BLaER1 (cell line): ENCODE measurements around the gene STON2.

Source experiments
- H3K27ac ChIP-seq: shearing (Covaris generic); formaldehyde crosslinking; 2 replicates; pipeline ENCODE4 v1.8.1; 2022
- H3K27me3 ChIP-seq: shearing (Covaris generic); formaldehyde crosslinking; 2 replicates; pipeline ENCODE4 v1.8.1; 2022
- H3K36me3 ChIP-seq: shearing (Covaris generic); formaldehyde crosslinking; 2 replicates; pipeline ENCODE4 v1.8.1; 2022
- H3K4me1 ChIP-seq: shearing (Covaris generic); formaldehyde crosslinking; 2 replicates; pipeline ENCODE4 v1.8.1; 2022
- H3K4me2 ChIP-seq: shearing (Covaris generic); formaldehyde crosslinking; 2 replicates; pipeline ENCODE4 v1.8.1; 2022
- H3K4me3 ChIP-seq: shearing (Covaris generic); formaldehyde crosslinking; 2 replicates; pipeline ENCODE4 v1.8.1; 2022
- H3K9ac ChIP-seq: shearing (Covaris generic); formaldehyde crosslinking; 2 replicates; pipeline ENCODE4 v1.8.1; 2022
- H3K9me3 ChIP-seq: shearing (Covaris generic); formaldehyde crosslinking; 2 replicates; pipeline ENCODE4 v1.8.1; 2022
- H4K20me1 ChIP-seq: shearing (Covaris generic); formaldehyde crosslinking; 2 replicates; pipeline ENCODE4 v1.8.1; 2022
- Cebpa-rat ChIP-seq: shearing (Covaris generic); IDR thresholded peaks from 2 replicates; pipeline ENCODE4 v1.8.1; 2022

STON2 gene

DNA sequence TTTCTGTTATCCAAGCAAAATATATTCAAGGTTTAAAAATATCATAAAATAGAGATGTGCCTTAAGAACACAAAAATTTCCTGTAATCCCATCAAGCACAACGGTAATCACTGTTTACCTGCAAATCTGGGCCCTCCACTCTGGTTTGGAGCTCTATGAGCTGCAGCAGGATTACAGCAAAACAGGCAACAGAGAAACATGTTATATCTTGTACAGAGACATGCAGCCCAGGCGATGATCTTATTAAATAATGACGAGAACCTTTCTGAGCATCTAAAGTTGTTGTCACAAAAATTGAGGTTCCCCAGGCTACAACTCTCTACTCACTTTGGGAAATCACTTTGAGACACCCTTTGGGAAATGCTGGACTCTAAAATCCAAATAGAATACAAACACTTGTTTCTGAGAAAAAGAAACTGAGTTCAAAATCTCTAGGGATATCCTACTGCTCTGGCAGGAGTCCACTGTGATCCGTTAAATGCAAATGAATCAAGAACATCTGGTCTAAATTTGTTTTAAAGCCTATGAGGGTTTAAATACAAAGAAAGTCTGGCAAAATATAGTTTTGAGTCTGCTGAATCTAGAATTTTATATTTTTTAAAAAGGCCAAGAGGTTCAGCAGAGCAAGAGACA, 36.3 kb downstream of the STON2 start:
- no peak for TF ChIP-seq Cebpa-rat
- Histone ChIP-seq H3K36me3 (no peaks in the 10 kb centered on the region), H3K27ac (0 out of 2 replicates have a peak overlapping the region, but pooled peaks have one; percentile 3), H3K4me1 (peaks cover 18% of the 10 kb centered on the region), H4K20me1 (no peaks in the 10 kb centered on the region), H3K4me3 (no peak overlapping the region), H3K4me2 (peak overlapping the region; percentile 65), H3K27me3 (no peaks in the 10 kb centered on the region), H3K9ac (0 out of 2 replicates have a peak overlapping the region, but pooled peaks have one; percentile 10), H3K9me3 (no peaks in the 10 kb centered on the region)

DNA sequence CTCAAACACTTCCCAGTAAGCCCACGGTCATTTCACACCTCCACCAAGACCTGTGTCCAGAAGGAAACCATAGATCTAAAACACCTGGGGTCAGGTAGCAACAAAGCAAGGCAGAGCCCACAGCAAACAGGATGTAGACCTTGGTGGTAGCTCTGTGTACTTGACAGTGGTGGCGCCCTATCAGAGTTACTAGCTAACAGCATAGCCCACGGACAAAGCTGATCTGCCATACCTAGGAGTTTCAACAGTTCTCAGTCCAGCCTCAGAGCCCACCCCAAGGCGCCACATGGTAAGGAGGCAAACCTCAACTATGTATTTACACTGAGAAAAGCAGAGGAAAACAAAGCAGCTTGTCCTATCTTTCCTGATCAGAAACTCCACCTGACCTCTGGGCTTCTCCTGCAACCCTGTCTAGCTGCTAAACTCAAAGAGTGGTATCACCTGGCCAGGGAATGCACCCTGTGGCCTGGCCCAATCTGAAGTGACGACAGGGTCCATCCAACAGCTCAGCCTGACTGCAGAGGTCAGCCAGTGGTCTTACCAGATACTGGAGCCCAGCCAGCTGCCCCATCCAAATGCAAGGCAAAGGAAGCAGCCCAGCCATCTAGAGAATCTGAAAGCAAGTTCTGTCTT, 46.3 kb downstream of the STON2 start:
- TF ChIP-seq Cebpa-rat = no peak
- Histone ChIP-seq H3K27me3 (no peaks in the 10 kb centered on the region), H3K4me1 (no peaks in the 10 kb centered on the region), H3K4me3 (no peak overlapping the region), H4K20me1 (no peaks in the 10 kb centered on the region), H3K4me2 (no peak overlapping the region), H3K9ac (no peak overlapping the region), H3K36me3 (no peaks in the 10 kb centered on the region), H3K27ac (no peak overlapping the region), H3K9me3 (peaks cover 20% of the 10 kb centered on the region)

DNA sequence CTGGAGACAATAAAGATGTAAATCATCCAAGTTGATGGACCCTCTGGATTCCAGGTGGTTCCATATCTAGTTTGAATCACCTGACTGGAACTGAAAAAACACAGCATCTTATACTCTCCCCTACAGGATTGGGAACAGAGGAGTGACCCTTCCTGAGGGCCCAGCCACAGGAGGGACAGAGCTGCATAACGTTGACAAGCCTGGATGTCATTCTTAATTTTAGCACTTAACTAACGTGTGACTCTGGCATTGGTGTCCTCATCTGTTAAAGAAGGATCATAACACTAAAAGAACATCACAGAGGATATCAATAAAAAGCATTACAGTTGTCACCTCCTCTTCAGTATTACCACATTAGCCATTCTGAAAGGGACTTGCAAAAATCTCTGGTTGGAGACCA, 47.7 kb downstream of the STON2 start:
- Histone ChIP-seq H3K9ac (no peak overlapping the region), H3K36me3 (no peaks in the 10 kb centered on the region), H3K9me3 (peaks cover 20% of the 10 kb centered on the region), H3K4me1 (no peaks in the 10 kb centered on the region), H3K27me3 (no peaks in the 10 kb centered on the region), H3K27ac (no peak overlapping the region), H3K4me2 (no peak overlapping the region), H4K20me1 (no peaks in the 10 kb centered on the region), H3K4me3 (no peak overlapping the region)
- TF ChIP-seq Cebpa-rat = no peak

DNA sequence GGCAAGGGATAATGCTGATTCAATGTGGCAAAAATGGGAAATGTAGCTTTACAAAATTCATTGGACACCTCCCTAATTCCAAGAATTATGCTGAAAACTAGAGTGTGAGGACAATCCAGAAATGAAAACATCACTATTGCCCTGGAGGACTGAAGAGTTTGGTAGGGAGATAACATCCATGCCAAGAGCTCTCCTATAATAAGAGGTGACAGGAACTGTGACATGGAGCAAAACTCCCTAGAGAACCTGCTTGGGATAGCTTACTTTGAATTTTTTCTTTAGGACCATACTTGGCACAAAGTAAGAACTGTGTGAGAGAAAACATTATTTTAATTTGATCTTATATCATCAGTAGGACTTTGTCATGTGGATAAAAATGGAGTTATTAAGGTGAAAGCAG, 48.9 kb downstream of the STON2 start:
- no peak for TF ChIP-seq Cebpa-rat

DNA sequence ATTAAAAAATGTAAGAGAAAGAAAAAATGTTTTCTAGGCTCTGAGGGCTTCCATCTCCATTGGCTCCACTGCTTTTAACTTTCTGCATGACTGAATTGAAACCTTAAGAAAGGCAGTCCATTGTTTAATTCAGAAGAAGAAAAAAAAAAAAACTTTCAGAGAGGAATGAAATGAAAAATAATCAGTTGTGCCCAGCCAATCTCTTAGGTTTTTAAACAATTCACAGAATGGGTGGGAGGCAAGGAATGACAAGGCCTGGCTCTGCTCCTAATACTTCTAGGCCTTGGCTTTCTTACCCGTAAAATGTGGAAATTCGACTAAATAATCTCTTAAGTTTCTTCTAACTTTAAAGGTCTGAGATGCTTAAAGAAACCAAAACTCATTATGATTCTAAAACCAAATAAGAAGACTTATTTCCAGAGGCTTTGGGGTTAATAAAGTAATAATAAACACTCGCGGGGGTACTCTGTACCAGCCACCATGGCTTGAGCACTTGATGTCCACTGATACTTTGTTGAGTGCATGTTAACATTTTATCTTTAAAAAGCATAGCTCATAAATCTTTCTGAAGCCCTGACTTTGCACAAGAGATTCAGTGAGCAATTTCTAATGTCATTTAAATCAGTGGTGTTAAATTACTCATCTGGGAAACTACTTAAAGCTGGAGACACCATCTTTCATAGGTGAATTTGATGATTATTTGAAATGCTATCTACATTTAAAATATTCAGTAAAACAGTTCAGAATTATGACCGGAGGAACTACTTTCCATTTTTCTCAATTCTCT, 49.6 kb downstream of the STON2 start:
- TF ChIP-seq Cebpa-rat = no peak
- Histone ChIP-seq H3K9me3 (peaks cover 20% of the 10 kb centered on the region), H3K27me3 (no peaks in the 10 kb centered on the region), H3K4me1 (no peaks in the 10 kb centered on the region), H3K4me3 (no peak overlapping the region), H3K9ac (no peak overlapping the region), H3K27ac (no peak overlapping the region), H4K20me1 (no peaks in the 10 kb centered on the region), H3K4me2 (no peak overlapping the region), H3K36me3 (no peaks in the 10 kb centered on the region)

More for the DNA sequence above, 48.9 kb downstream of the STON2 start:
- Histone ChIP-seq H3K4me1 (no peaks in the 10 kb centered on the region), H3K9ac (no peak overlapping the region), H4K20me1 (no peaks in the 10 kb centered on the region), H3K9me3 (peaks cover 20% of the 10 kb centered on the region), H3K27me3 (no peaks in the 10 kb centered on the region), H3K27ac (no peak overlapping the region), H3K36me3 (no peaks in the 10 kb centered on the region), H3K4me3 (no peak overlapping the region), H3K4me2 (no peak overlapping the region)

DNA sequence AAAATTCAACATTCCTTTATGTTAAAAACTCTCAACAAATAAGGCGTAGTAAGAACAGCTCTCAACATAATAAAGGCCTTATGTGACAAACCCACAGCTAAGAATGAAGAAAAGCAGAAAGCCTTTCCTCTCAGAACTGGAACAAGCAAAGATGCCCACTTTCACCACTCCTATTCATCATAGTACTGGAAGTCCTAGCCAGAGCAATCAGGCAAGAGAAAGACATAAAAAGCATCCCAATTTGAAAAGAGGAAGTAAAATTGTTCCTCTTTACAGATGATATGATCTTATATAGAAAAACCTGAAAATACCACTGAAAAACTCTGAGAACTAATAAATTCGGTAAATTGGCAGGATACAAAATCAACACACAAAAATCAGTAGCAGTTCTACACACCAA, 52.1 kb downstream of the STON2 start:
- H3K4me3 ChIP-seq = no peak overlapping the region
- H3K4me2 ChIP-seq = no peak overlapping the region
- no peaks in the 10 kb centered on the region for H3K36me3 ChIP-seq
- no peaks in the 10 kb centered on the region for H3K4me1 ChIP-seq
- TF ChIP-seq Cebpa-rat = no peak
- H3K9me3 ChIP-seq = no peaks in the 10 kb centered on the region
- no peak overlapping the region for H3K9ac ChIP-seq
- H3K27ac ChIP-seq = no peak overlapping the region
- H4K20me1 ChIP-seq = no peaks in the 10 kb centered on the region
- H3K27me3 ChIP-seq = no peaks in the 10 kb centered on the region

DNA sequence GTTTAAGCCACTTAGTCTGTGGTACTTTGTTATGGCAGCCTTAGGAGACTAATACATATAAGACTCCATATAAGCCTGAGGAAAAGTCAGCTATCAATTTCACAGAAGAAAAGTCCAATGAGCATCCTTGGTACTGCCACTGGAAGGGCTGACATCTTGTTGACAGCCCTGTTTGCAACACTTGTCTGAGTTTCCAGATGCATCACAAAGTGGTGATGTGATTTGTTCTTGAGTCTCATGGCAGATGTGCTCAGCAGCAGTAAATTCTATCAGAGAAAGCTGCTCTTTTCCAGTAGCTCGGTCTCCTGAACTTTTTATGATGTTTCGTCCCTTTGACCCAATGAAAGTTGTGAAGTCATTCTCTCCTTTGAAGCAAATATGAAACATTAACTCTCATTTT, 54.3 kb downstream of the STON2 start:
- no peak overlapping the region for H3K9ac ChIP-seq

DNA sequence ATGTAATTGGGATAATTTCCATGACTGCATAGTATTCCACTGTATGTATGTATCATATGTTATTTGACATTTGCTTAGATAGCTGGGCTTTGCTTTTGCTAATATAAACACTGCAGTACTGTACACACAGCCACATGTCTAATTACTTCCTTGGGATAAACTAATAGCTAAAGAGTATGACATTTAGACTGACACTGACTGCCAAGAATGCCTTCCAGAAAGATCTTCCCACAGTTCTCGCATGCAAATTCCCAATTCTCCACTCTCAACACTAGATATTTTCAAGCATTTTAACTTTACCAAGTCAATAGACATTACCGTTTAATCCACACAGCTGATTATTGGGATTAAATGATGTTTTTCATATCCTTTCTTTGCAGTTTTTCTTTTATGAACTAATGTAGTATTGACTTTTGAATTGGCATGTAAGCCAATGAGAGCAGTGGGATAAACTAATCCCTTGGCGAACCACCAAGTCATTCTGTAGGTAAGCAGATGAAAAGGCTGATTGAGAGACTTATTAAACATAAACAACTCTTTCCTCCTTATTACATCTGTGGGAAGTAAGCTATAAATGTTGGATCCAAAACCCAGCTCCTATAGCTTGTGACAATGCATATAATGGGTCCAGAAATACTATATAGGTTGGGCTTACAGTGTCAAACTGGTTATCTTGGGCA, 55.5 kb downstream of the STON2 start:
- no peaks in the 10 kb centered on the region for H3K36me3 ChIP-seq
- H3K4me2 ChIP-seq = no peak overlapping the region
- no peak overlapping the region for H3K9ac ChIP-seq
- no peaks in the 10 kb centered on the region for H4K20me1 ChIP-seq
- no peak overlapping the region for H3K4me3 ChIP-seq
- H3K9me3 ChIP-seq = no peaks in the 10 kb centered on the region
- H3K4me1 ChIP-seq = no peaks in the 10 kb centered on the region
- no peak for TF ChIP-seq Cebpa-rat
- H3K27ac ChIP-seq = no peak overlapping the region
- no peaks in the 10 kb centered on the region for H3K27me3 ChIP-seq

More for the DNA sequence above, 54.3 kb downstream of the STON2 start:
- Histone ChIP-seq H3K36me3 (no peaks in the 10 kb centered on the region), H3K4me2 (no peak overlapping the region), H3K4me1 (no peaks in the 10 kb centered on the region), H3K27me3 (no peaks in the 10 kb centered on the region), H4K20me1 (no peaks in the 10 kb centered on the region), H3K4me3 (no peak overlapping the region), H3K9me3 (no peaks in the 10 kb centered on the region), H3K27ac (no peak overlapping the region)
- no peak for TF ChIP-seq Cebpa-rat

DNA sequence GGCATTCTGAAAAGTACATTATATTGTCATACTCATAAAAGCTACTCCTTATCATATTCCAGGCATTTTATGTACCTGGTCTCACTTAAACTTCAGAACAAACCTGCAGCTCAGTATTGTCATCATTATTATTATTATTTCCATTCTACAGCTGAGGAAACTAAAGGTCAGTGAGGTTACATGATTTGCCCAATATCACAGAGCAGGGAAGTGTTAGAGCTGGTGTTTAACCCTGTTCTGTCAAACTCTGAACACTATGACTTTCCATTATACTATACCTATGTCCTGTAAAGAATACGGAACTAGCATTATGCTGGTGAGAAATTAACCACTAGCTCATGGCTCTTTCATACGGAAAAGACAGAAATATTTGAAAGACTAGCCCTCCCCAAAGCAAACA, 56.4 kb downstream of the STON2 start:
- Histone ChIP-seq H3K9me3 (no peaks in the 10 kb centered on the region), H3K4me2 (no peak overlapping the region), H3K4me3 (no peak overlapping the region), H3K27me3 (no peaks in the 10 kb centered on the region), H4K20me1 (no peaks in the 10 kb centered on the region), H3K9ac (no peak overlapping the region), H3K4me1 (no peaks in the 10 kb centered on the region), H3K27ac (no peak overlapping the region), H3K36me3 (no peaks in the 10 kb centered on the region)
- TF ChIP-seq Cebpa-rat = no peak
